Epithelial cell of prostate (primary cell): ENCODE measurements around the gene CD40LG.

Experiments
- DNase-seq: peaks from one replicate; pipeline ENCODE4 v3.0.0-alpha.2; 2011; ENCODE audit warnings: low read depth, low spot score
- H3K27ac ChIP-seq: fragments of 450-650 bp; 2 replicates; pipeline ENCODE4 v1.5.1; 2017; ENCODE audit warnings: mild to moderate bottlenecking

CD40LG gene

DNA sequence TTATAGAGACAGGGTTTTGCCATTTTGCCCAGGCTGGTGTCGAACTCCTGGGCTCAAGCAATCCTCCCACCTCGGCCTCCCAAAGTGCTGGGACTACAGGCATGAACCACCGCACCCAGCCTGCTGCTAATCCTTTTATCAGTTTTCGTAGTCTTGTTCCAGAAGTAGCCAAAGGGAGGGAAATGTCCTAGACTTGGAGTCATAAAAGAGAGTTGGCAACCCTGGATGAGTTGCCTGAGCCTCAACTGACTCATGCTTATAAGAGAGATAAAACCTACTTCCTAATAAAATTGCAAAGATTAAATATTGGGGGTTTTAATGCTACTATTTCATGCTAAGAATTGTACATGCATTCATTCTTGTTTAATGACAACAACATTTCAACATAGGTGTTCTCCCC, 44.3 kb downstream of the CD40LG start:
- DNase-seq, result no peak
- no peak overlapping the region for H3K27ac ChIP-seq

DNA sequence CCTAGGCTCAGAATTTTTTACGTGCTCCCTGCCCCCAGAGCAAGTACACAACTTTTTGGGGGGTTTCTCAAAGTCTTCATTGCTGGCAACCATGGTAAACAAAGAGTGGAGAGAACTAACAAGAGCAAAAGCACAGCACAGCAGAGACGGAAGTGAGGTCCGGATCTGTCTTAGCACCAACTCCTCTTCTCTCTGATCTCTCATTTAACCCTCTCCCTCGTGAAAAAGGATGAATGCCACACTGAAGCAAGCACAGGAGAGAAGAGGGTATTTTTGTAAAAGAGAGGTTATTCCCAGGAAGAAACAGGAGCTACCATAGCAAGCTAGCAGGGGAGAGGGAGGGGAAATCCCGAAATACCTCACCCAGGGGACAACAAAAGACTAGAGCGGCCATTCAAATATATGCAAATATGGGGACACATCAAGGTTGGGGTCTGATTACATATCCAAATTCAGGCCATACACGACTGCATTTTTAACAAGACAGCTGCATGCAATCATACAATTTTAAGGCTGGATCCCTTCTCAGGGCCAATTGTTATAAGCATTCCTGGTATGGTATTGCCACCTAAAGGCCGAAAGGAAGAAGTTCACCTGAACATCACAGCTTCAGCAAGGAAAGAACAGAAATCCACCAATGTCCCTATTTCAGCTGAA, 46.6 kb downstream of the CD40LG start:
- no peak for DNase-seq
- H3K27ac ChIP-seq, result no peak overlapping the region

DNA sequence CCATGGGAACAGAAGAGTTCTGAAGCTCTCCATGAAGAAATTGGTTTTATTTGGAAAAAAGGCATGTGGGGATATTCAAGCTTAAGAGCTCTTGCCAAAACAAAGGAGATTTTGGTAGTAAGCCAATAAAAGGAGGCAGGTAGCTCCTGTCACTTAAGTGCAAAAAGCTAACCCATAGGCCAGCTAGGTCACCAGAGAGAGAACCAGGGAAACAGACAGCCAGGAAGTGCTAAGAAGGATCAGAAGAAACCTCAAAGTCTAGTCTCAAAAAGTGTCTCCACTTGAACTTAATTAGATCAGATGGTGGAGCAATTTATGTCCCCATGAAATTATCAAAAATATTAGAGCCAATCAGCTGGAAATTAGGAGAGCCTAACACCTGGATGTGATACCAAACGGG, 49.2 kb downstream of the CD40LG start:
- DNase-seq, result no peak
- H3K27ac ChIP-seq, result no peak overlapping the region

DNA sequence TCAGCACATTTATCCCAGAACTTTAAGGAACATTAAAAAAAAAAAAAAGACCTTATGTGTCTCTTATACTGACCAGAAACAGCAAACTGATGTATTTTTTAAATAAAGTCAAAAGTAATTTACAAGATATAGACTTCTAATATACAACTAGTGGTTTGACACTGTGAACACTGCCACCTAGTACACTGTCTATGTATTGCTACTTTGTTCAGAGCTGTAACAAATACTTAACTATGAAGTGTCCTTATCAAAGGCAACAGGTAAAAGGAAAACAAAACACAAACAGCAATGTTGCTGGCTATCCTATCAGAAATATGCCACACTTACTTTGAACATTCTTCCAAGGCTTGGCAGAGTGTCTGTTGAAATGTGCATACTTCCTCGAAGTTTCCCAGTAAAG, 60.4 kb downstream of the CD40LG start:
- no peak for DNase-seq
- H3K27ac ChIP-seq, result no peak overlapping the region
